ENCODE data around the gene CCDC92B. TPM values are rescaled to one million over a fixed set of nuclear protein-coding genes. Genes with fewer than 3 reads are reported as not detected.
"Not testable (repeated sequence)": the region's sequence is repeated elsewhere in the genome, so short reads cannot be mapped to it uniquely, and the experiment has no call there.

CCDC92B gene
- polyA plus RNA-seq, 1 donor from 2014 or later: 0.32 TPM

DNA sequence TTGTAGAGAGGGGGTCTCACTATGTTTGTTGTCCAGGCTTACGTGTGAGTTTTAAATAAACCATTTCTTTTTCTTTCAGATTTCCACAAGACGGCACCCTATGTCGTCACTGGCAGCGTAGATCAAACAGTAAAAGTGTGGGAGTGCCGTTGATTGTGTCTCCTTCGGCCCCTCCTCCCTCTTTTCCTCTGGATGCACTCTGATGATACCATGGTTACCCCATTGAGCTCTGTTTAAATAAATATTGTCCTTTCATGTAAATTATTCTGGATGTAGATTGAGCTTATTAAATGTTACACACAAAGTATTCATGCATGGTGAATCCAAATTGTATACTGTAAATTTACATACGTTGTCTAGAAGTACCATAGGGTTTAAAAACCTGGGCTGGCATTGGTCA lies 67.8 kb downstream of the CCDC92B start:
- H3F3A ChIP-seq (ENCODE audit: insufficient read depth, low read length, poor library complexity, severe bottlenecking): no peaks in the 10 kb centered on the region
- peaks cover 5% of the 10 kb centered on the region for H3K79me2 ChIP-seq (replicated peaks; ENCODE audit: insufficient read depth, low read length)

DNA sequence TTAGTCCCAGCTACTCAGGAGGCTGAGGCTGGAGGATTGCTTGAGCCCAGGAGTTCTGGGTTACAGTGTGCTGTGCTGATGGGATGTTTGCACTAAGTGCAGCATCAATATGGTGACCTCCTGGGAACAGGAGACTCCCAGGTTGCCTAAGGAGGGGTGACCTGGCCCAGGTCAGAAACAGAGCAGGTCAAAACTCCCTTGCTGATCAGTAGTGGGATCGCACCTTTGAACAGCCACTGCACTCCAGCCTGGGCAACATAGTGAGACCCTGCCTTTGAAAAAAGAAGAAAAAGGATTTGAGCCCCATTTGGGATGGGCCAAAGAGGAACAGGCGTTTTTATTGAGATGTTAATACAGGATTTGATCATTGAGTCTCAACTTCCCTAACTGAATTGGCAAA lies 68.5 kb downstream of the CCDC92B start:
- peaks cover 12% of the 10 kb centered on the region for H3K36me3 ChIP-seq (ENCODE audit: insufficient read depth, low read length)
- no peak overlapping the region for H3K27ac ChIP-seq (ENCODE audit: low read length)
- no peaks in the 10 kb centered on the region for H3K9me3 ChIP-seq (ENCODE audit: low read length)
- H3K4me2 ChIP-seq (ENCODE audit: low read length): no peak overlapping the region
- no peak overlapping the region for H3K4me3 ChIP-seq (ENCODE audit: low read length)
- no peaks in the 10 kb centered on the region for H3F3A ChIP-seq (ENCODE audit: insufficient read depth, low read length, poor library complexity, severe bottlenecking)
- H4K20me1 ChIP-seq (ENCODE audit: insufficient read depth): no peaks in the 10 kb centered on the region
- H3K9me2 ChIP-seq (ENCODE audit: insufficient read depth, low read length): no peaks in the 10 kb centered on the region
- TF ChIP-seq, protein P1, sequence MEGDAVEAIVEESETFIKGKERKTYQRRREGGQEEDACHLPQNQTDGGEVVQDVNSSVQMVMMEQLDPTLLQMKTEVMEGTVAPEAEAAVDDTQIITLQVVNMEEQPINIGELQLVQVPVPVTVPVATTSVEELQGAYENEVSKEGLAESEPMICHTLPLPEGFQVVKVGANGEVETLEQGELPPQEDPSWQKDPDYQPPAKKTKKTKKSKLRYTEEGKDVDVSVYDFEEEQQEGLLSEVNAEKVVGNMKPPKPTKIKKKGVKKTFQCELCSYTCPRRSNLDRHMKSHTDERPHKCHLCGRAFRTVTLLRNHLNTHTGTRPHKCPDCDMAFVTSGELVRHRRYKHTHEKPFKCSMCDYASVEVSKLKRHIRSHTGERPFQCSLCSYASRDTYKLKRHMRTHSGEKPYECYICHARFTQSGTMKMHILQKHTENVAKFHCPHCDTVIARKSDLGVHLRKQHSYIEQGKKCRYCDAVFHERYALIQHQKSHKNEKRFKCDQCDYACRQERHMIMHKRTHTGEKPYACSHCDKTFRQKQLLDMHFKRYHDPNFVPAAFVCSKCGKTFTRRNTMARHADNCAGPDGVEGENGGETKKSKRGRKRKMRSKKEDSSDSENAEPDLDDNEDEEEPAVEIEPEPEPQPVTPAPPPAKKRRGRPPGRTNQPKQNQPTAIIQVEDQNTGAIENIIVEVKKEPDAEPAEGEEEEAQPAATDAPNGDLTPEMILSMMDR (IDR thresholded peaks at IDR 0.05; ENCODE audit: poor library complexity, severe bottlenecking): no peak
- no peak for TF ChIP-seq EP300 (conservative IDR thresholded peaks at IDR 0.05; ENCODE audit: poor library complexity, severe bottlenecking)
- no peak for TF ChIP-seq POLR2AphosphoS5 (IDR thresholded peaks at IDR 0.05)
- no peak for TF ChIP-seq EZH2 (IDR thresholded peaks at IDR 0.05; ENCODE audit: borderline replicate concordance, insufficient read depth, low read length, poor library complexity, severe bottlenecking)
- TF ChIP-seq MXI1 (conservative IDR thresholded peaks at IDR 0.05; ENCODE audit: poor library complexity, severe bottlenecking): no peak
- TF ChIP-seq TAF1 (IDR thresholded peaks at IDR 0.05; ENCODE audit: low read depth): no peak
- no peak for TF ChIP-seq RAD21 (conservative IDR thresholded peaks at IDR 0.05)
- TF ChIP-seq, protein P2, sequence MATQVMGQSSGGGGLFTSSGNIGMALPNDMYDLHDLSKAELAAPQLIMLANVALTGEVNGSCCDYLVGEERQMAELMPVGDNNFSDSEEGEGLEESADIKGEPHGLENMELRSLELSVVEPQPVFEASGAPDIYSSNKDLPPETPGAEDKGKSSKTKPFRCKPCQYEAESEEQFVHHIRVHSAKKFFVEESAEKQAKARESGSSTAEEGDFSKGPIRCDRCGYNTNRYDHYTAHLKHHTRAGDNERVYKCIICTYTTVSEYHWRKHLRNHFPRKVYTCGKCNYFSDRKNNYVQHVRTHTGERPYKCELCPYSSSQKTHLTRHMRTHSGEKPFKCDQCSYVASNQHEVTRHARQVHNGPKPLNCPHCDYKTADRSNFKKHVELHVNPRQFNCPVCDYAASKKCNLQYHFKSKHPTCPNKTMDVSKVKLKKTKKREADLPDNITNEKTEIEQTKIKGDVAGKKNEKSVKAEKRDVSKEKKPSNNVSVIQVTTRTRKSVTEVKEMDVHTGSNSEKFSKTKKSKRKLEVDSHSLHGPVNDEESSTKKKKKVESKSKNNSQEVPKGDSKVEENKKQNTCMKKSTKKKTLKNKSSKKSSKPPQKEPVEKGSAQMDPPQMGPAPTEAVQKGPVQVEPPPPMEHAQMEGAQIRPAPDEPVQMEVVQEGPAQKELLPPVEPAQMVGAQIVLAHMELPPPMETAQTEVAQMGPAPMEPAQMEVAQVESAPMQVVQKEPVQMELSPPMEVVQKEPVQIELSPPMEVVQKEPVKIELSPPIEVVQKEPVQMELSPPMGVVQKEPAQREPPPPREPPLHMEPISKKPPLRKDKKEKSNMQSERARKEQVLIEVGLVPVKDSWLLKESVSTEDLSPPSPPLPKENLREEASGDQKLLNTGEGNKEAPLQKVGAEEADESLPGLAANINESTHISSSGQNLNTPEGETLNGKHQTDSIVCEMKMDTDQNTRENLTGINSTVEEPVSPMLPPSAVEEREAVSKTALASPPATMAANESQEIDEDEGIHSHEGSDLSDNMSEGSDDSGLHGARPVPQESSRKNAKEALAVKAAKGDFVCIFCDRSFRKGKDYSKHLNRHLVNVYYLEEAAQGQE (IDR thresholded peaks at IDR 0.05; ENCODE audit: borderline replicate concordance): no peak
- no peak for TF ChIP-seq SMC3 (conservative IDR thresholded peaks at IDR 0.05; ENCODE audit: poor library complexity)
- no peaks in the 10 kb centered on the region for H3K27me3 ChIP-seq (ENCODE audit: insufficient read depth, low read depth, low read length)
- H3K9ac ChIP-seq (ENCODE audit: low read length): no peak overlapping the region
- H2AFZ ChIP-seq (ENCODE audit: low read depth, low read length): no peak overlapping the region
- H3K79me2 ChIP-seq (replicated peaks; ENCODE audit: insufficient read depth, low read length): peaks cover 5% of the 10 kb centered on the region

More for the DNA sequence above, 67.8 kb downstream of the CCDC92B start:
- Histone ChIP-seq H2AFZ (ENCODE audit: low read depth, low read length) (no peak overlapping the region), H4K20me1 (ENCODE audit: insufficient read depth) (no peaks in the 10 kb centered on the region), H3K9me3 (ENCODE audit: low read length) (no peaks in the 10 kb centered on the region), H3K27me3 (ENCODE audit: insufficient read depth, low read depth, low read length) (no peaks in the 10 kb centered on the region), H3K4me3 (ENCODE audit: low read length) (no peak overlapping the region), H3K9me2 (ENCODE audit: insufficient read depth, low read length) (no peaks in the 10 kb centered on the region), H3K27ac (ENCODE audit: low read length) (no peak overlapping the region), H3K9ac (ENCODE audit: low read length) (no peak overlapping the region), H3K4me2 (ENCODE audit: low read length) (no peak overlapping the region), H3K36me3 (ENCODE audit: insufficient read depth, low read length) (peaks cover 12% of the 10 kb centered on the region)
- no peak for TF ChIP-seq RAD21 (conservative IDR thresholded peaks at IDR 0.05)
- TF ChIP-seq EP300 (conservative IDR thresholded peaks at IDR 0.05; ENCODE audit: poor library complexity, severe bottlenecking): no peak
- TF ChIP-seq SMC3 (conservative IDR thresholded peaks at IDR 0.05; ENCODE audit: poor library complexity): no peak

DNA sequence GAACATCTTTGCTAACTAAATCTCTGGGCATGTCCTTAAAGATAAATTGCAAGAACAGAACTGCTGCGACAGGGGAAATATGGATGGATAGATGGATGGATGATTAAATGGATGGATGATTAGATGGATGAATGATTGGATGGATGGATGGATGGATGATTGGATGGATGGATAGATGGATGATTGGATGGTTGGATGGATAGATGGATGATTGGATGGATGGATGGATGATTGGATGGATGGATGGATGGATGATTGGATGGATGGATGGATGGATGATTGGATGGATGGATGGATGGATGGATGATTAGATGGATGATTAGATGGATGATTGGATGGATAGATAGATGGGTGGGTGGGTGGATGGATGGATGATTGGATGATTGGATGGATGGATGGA lies 70.2 kb downstream of the CCDC92B start:
- H3K27me3 ChIP-seq (ENCODE audit: insufficient read depth, low read depth, low read length); H3K79me2 ChIP-seq (replicated peaks; ENCODE audit: insufficient read depth, low read length); H3K4me3 ChIP-seq (ENCODE audit: low read length); H3K9me3 ChIP-seq (ENCODE audit: low read length); H4K20me1 ChIP-seq (ENCODE audit: insufficient read depth); H2AFZ ChIP-seq (ENCODE audit: low read depth, low read length); H3K4me2 ChIP-seq (ENCODE audit: low read length); H3F3A ChIP-seq (ENCODE audit: insufficient read depth, low read length, poor library complexity, severe bottlenecking); H3K9me2 ChIP-seq (ENCODE audit: insufficient read depth, low read length); H3K9ac ChIP-seq (ENCODE audit: low read length); H3K27ac ChIP-seq (ENCODE audit: low read length); H3K36me3 ChIP-seq (ENCODE audit: insufficient read depth, low read length): not testable (repeated sequence)

Small RNAs within 50 kb of the gene (small RNA-seq; reads per million reads assigned to genes)
- gene MIR1253 (0 reads per million in 3 experiments), gene MIR6776 (0 to 0.42 (median 0.23) reads per million in 3 experiments), gene RN7SL608P (0 to 0.03 (median 0) reads per million in 3 experiments), gene hsa-mir-1253 (0 reads per million in 3 experiments)

Other genes starting within 250 kb of the CCDC92B start
- gene METTL16, start 237.8 kb downstream of the CCDC92B start, polyA plus RNA-seq: 18.7 and 20.3 TPM in 2 replicates
- gene PAFAH1B1, start 156.0 kb downstream of the CCDC92B start, polyA plus RNA-seq: 294 and 305 TPM in 2 replicates
- 18.6 and 47.5 TPM in 2 replicates for gene CLUH, start 37.9 kb downstream of the CCDC92B start, polyA plus RNA-seq
- 14.8 and 20.1 TPM in 2 replicates for gene RAP1GAP2, start 46.8 kb upstream of the CCDC92B start, polyA plus RNA-seq